GM12874 (cell line): ENCODE data around the gene WDR41.

Source experiments
- TF ChIP-seq, protein P1 (sequence below): IDR thresholded peaks from 2 replicates; pipeline ENCODE4 v1.5.1; 2011; ENCODE audit warnings: low read depth, mild to moderate bottlenecking, control low read depth, low read length, moderate library complexity; ENCODE audit not compliant: insufficient read depth

The WDR41 gene

DNA sequence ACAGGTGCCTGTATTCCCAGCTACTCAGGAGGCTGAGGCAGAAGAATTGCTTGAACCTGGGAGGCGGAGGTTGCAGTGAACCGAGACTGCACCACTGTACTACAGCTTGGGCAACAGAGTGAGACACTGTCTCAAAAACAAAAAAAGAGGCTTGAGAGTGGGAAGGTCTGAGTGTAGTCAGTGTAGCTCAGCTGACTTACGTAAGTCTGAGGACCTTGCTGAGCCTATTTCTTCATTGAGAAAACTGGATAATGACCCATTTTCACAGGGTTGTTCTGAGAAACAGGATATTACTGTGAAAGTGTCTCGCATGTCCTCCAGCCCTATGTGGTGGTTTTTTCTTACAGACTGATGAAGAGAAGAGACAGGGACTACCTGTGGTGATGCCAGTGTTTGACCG lies 66.7 kb downstream of the WDR41 start:
- TF ChIP-seq, protein P1, sequence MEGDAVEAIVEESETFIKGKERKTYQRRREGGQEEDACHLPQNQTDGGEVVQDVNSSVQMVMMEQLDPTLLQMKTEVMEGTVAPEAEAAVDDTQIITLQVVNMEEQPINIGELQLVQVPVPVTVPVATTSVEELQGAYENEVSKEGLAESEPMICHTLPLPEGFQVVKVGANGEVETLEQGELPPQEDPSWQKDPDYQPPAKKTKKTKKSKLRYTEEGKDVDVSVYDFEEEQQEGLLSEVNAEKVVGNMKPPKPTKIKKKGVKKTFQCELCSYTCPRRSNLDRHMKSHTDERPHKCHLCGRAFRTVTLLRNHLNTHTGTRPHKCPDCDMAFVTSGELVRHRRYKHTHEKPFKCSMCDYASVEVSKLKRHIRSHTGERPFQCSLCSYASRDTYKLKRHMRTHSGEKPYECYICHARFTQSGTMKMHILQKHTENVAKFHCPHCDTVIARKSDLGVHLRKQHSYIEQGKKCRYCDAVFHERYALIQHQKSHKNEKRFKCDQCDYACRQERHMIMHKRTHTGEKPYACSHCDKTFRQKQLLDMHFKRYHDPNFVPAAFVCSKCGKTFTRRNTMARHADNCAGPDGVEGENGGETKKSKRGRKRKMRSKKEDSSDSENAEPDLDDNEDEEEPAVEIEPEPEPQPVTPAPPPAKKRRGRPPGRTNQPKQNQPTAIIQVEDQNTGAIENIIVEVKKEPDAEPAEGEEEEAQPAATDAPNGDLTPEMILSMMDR = no peak

DNA sequence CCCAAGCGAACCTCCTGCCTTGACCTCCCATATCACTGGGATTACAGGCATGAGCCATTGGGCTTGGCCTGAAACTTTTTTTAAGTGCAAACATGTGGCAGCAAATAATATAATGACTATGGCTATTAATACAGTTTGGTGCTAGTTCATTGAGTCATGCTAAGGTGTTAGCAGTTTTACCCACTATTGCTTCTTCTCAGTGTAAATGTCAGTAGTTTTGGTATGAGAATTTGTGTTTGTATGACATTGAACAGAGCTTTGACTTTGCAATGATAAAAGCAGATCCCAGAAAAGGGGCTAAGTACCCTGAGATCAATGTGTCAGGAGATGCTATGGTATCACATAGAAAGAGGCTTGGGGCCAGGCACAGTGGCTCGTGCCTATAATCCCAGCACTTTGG lies 67.2 kb downstream of the WDR41 start:
- TF ChIP-seq, protein P1 = no peak

DNA sequence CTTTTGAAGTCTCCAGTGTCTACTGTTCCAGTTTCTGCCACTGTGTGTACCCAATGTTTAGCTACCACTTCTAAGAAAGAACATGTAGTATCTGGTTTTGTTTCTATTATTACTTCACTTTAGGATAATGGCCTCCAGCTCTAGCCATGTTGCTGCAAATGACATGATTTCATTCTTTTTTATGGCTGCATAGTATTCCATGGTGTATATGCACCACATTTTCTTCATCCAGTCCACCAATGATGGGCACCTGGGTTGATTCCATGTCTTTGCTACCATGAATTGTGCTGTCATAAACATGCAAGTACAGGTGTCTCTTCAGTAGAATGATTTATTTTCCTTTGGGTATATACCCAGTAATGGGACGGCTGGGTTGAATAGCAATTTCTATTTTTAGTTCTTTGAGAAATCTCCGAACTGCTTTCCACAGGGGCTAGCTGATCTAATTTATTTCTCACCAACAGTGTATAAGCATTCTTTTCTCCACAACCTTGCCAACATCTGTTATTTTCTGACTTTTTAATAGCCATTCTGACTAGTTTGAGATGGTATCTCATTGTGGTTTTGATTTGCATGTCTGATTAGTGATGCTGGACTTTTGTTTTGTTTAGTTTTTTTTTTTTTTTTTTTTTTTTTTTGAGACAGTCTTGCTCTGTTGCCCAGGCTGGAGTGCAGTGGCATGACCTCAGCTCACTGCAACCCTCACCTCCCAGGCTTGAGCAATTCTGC lies 68.9 kb downstream of the WDR41 start:
- TF ChIP-seq, protein P1 = no peak

DNA sequence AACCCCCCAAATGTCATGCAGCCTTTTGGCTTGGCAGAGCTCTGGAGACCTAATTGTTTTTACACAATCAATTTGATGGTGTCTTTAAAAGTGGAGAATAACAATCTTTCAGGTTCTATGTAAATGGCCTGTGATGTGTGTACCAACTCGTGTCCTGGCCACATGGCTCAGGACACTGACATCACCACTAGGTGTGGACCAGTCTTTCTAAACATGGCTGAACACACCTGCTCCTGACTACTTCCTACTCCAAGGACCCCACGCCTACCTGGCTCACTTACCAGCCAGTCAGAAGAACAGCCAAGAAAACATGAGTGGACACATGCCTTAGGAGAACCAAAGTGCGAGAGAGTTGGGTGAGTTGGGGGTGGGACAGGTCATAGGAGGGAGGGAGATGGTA lies 71.2 kb downstream of the WDR41 start:
- TF ChIP-seq, protein P1 = no peak

DNA sequence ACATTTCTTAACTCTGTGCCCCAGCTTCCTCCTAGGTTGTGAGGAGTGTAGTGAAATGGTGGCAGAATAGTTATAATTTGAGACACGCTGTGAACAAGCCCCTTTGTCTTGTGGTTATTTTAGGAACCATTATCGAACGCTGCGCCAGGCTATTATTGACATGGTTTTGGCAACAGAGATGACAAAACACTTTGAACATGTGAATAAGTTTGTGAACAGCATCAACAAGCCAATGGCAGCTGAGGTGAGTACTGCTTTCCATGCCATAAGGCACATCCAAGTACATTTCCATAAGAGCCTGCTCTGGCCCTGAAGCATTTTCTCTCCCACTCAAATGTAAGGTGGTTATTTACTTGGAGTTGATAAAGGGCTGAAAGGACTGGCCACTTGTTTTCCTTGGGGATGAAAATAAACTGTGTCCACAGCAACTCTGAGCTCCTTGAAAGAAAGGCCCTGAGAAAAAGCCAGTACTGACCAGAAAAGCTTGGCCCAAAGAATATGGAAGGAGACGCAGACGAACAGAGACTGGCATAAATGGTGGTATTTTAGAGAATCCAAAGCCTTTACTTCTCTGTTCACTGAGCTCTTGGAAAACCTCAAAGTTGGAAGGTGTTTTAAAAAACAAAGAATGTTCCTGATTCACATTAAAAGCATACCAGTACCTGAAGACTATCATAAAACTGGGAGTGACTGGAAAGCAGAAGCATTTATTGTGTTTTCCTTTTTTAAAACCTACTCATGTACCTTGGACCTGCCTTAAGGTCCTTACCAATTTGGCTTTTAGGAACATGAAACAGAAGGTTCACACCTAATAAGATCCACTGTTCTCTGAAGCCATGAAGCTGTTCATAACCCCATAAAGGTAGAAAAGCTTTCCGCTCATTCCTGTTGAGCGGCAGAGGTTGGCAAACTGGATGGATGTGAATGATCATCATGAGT lies 72.2 kb downstream of the WDR41 start:
- TF ChIP-seq, protein P1 = no peak

DNA sequence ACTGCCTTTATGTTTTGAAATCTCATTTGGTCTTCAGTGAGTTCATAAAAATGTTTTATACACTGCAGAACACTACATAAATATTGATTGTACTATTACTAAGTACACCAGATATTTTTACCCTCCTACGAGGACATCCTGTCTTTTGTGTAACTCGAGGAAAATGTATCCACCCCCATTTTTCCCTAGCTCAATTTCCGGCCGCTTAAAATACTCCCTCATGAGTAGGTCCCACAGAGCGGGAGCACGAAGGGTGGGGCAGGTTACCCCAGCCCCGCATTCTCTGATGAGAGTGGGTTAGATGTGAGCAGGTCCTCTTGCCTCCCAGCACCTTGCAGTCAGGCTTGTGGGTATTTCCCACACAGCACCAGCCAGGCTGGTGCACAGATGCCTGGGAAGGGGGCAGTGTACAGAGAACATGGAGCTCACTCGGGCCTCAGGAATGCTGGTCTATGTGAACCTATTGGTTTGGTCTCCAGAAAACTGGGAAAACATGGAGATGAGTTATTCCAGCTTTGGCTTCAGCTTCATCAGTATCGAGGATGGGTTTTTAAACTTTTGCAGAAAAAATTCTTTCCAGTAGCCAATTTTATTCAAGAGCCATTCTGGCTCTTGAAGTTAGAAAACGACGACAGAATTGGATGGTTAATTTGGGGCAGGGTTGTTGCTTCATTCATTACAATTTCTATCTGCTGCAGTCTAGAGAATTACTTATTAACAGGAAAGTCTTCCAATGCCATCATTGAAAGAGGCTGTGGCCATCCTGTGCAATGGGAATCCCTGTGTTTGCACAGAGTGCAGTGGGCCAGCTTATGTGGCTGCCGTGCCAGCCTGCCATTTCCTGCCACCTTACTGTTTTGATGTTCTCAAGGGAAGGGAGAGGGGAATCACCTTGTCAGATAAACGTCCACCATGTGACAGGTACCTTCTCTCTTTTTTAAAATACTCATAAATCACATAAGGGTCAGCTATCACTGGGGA lies 73.2 kb downstream of the WDR41 start:
- TF ChIP-seq, protein P1 = no peak

DNA sequence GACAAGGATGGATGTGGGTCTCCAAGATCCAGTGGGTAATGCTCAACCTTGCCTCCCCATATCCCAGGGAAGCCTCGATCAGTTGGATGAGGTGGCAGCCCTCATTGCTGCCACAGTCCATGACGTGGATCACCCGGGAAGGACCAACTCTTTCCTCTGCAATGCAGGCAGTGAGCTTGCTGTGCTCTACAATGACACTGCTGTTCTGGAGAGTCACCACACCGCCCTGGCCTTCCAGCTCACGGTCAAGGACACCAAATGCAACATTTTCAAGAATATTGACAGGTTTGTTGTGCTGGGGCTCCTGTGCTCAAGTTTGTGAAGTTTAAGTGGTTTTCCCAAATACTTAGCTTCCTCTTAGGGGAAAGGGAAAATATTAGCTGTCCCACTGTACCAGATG lies 74.0 kb downstream of the WDR41 start:
- TF ChIP-seq, protein P1 = no peak
